Karpas-422 (cell line): Measurements from ENCODE around the gene LRRC71. TPM values are rescaled to one million over a fixed set of nuclear protein-coding genes. Genes with fewer than 3 reads are reported as not detected.

Source experiments
- DNase-seq: peaks from one replicate; pipeline ENCODE4 v3.0.0-alpha.2; 2015
- H2AFZ ChIP-seq: fragments of 200-600 bp; sonication (generic); 2 replicates; pipeline ENCODE4 v1.6.1; 2014; ENCODE audit warnings: antibody characterized with exemption, low read length, mixed read lengths
- H3K27ac ChIP-seq: fragments of 200-600 bp; sonication (generic); 2 replicates; pipeline ENCODE4 v1.5.1; 2014; ENCODE audit warnings: mild to moderate bottlenecking, low read length, moderate library complexity
- H3K27me3 ChIP-seq: fragments of 200-600 bp; sonication (generic); 2 replicates; pipeline ENCODE4 v1.6.1; 2014; ENCODE audit warnings: low read length, mixed read lengths
- H3K36me3 ChIP-seq: fragments of 200-600 bp; sonication (generic); 2 replicates; pipeline ENCODE4 v1.6.1; 2014; ENCODE audit warnings: low read length, mixed read lengths; ENCODE audit not compliant: insufficient read depth
- H3K4me1 ChIP-seq: fragments of 200-600 bp; sonication (generic); 2 replicates; pipeline ENCODE4 v1.6.1; 2014; ENCODE audit warnings: mild to moderate bottlenecking, low read length, mixed read lengths
- H3K4me2 ChIP-seq: fragments of 200-600 bp; sonication (generic); 2 replicates; pipeline ENCODE4 v1.6.1; 2014; ENCODE audit warnings: low read length, low read depth, mild to moderate bottlenecking; ENCODE audit not compliant: poor library complexity, severe bottlenecking
- H3K4me3 ChIP-seq: fragments of 200-600 bp; sonication (generic); 2 replicates; pipeline ENCODE4 v1.5.1; 2014; ENCODE audit warnings: mild to moderate bottlenecking, antibody characterized with exemption, low read length, mixed read lengths
- H3K79me2 ChIP-seq: fragments of 200-600 bp; sonication (generic); 2 replicates; pipeline ENCODE4 v1.6.1; 2014; ENCODE audit warnings: mild to moderate bottlenecking, low read length, mixed read lengths
- H3K9ac ChIP-seq: fragments of 200-600 bp; sonication (generic); 2 replicates; pipeline ENCODE4 v1.6.0; 2014; ENCODE audit warnings: low read length
- H3K9me2 ChIP-seq: fragments of 200-600 bp; sonication (generic), shearing (Covaris generic); replicated peaks from 2 replicates; pipeline ENCODE4 v1.6.0; 2014; ENCODE audit warnings: mild to moderate bottlenecking, low read length, moderate library complexity; ENCODE audit not compliant: insufficient read depth
- H3K9me3 ChIP-seq: fragments of 300-700, 200-600 bp; sonication (generic); 2 replicates; pipeline ENCODE4 v1.6.1; 2014; ENCODE audit warnings: low read length, mixed read lengths
- H4K20me1 ChIP-seq: fragments of 200-600 bp; sonication (generic); 2 replicates; pipeline ENCODE4 v1.6.1; 2014; ENCODE audit warnings: mild to moderate bottlenecking, antibody characterized with exemption, low read length, low read depth; ENCODE audit not compliant: insufficient read depth
- total RNA-seq: library from RNA; depleted of rRNA; stranded (reverse); fragments of >200 nt; shearing (Covaris generic); gene quantifications from 2 replicates; pipeline ENCODE4 v1.2.3, GENCODE V29; 2014; ENCODE audit warnings: low replicate concordance

The LRRC71 gene
- total RNA-seq, 1 experiment from 2014 or later, result not detected

GRCh38 chr1:156912861-156913808 is 7.3 kb upstream of the LRRC71 start:
- H3K4me1 ChIP-seq, result no peaks in the 10 kb centered on the region
- no peak overlapping the region for H3K27ac ChIP-seq
- no peak overlapping the region for H3K4me3 ChIP-seq
- H3K9me3 ChIP-seq, result no peaks in the 10 kb centered on the region
- no peaks in the 10 kb centered on the region for H3K36me3 ChIP-seq
- no peak overlapping the region for H2AFZ ChIP-seq
- no peaks in the 10 kb centered on the region for H4K20me1 ChIP-seq
- no peak overlapping the region for H3K4me2 ChIP-seq
- H3K79me2 ChIP-seq, result no peaks in the 10 kb centered on the region
- H3K9me2 ChIP-seq, result no peaks in the 10 kb centered on the region
- no peak overlapping the region for H3K9ac ChIP-seq
- H3K27me3 ChIP-seq, result no peaks in the 10 kb centered on the region
- DNase-seq, result no peak

GRCh38 chr1:156913809-156914387 is 6.5 kb upstream of the LRRC71 start:
- H3K4me1 ChIP-seq, result no peaks in the 10 kb centered on the region
- no peak overlapping the region for H3K27ac ChIP-seq
- no peak overlapping the region for H3K9ac ChIP-seq
- no peak overlapping the region for H3K4me2 ChIP-seq
- H3K36me3 ChIP-seq, result no peaks in the 10 kb centered on the region
- no peaks in the 10 kb centered on the region for H3K9me2 ChIP-seq
- no peaks in the 10 kb centered on the region for H3K27me3 ChIP-seq
- no peaks in the 10 kb centered on the region for H3K9me3 ChIP-seq
- H4K20me1 ChIP-seq, result no peaks in the 10 kb centered on the region
- H3K4me3 ChIP-seq, result no peak overlapping the region
- no peak for DNase-seq
- H2AFZ ChIP-seq, result no peak overlapping the region
- no peaks in the 10 kb centered on the region for H3K79me2 ChIP-seq

GRCh38 chr1:156914440-156914856 is 6.0 kb upstream of the LRRC71 start:
- Histone ChIP-seq H3K4me3 (no peak overlapping the region), H3K4me1 (no peaks in the 10 kb centered on the region), H3K9me2 (no peaks in the 10 kb centered on the region), H3K9me3 (no peaks in the 10 kb centered on the region), H3K27ac (no peak overlapping the region), H2AFZ (no peak overlapping the region), H3K36me3 (no peaks in the 10 kb centered on the region), H4K20me1 (no peaks in the 10 kb centered on the region), H3K4me2 (no peak overlapping the region), H3K79me2 (no peaks in the 10 kb centered on the region), H3K9ac (no peak overlapping the region), H3K27me3 (no peaks in the 10 kb centered on the region)
- no peak for DNase-seq

GRCh38 chr1:156921053-156921529 is 659 bp downstream of the LRRC71 start:
- H3K79me2 ChIP-seq, result no peaks in the 10 kb centered on the region
- no peaks in the 10 kb centered on the region for H3K9me3 ChIP-seq
- no peak overlapping the region for H3K27ac ChIP-seq
- H2AFZ ChIP-seq, result no peak overlapping the region
- H3K9me2 ChIP-seq, result no peaks in the 10 kb centered on the region
- H3K36me3 ChIP-seq, result no peaks in the 10 kb centered on the region
- no peaks in the 10 kb centered on the region for H3K27me3 ChIP-seq
- no peak overlapping the region for H3K4me3 ChIP-seq
- H3K9ac ChIP-seq, result no peak overlapping the region
- no peak for DNase-seq
- no peaks in the 10 kb centered on the region for H3K4me1 ChIP-seq
- no peaks in the 10 kb centered on the region for H4K20me1 ChIP-seq
- H3K4me2 ChIP-seq, result no peak overlapping the region

GRCh38 chr1:156922986-156923669 is 2.7 kb downstream of the LRRC71 start:
- Histone ChIP-seq H4K20me1 (no peaks in the 10 kb centered on the region), H3K27me3 (no peaks in the 10 kb centered on the region), H2AFZ (no peak overlapping the region), H3K9me3 (no peaks in the 10 kb centered on the region), H3K4me1 (no peaks in the 10 kb centered on the region), H3K36me3 (no peaks in the 10 kb centered on the region), H3K4me2 (no peak overlapping the region), H3K4me3 (no peak overlapping the region), H3K9me2 (no peaks in the 10 kb centered on the region), H3K79me2 (no peaks in the 10 kb centered on the region), H3K9ac (no peak overlapping the region), H3K27ac (no peak overlapping the region)
- no peak for DNase-seq

GRCh38 chr1:156923670-156924477 is 3.4 kb downstream of the LRRC71 start:
- H3K79me2 ChIP-seq, result no peaks in the 10 kb centered on the region
- H3K27me3 ChIP-seq, result no peaks in the 10 kb centered on the region
- no peaks in the 10 kb centered on the region for H4K20me1 ChIP-seq
- no peak overlapping the region for H2AFZ ChIP-seq
- H3K9ac ChIP-seq, result no peak overlapping the region
- H3K4me1 ChIP-seq, result no peaks in the 10 kb centered on the region
- H3K27ac ChIP-seq, result no peak overlapping the region
- no peaks in the 10 kb centered on the region for H3K9me3 ChIP-seq
- no peaks in the 10 kb centered on the region for H3K36me3 ChIP-seq
- H3K4me2 ChIP-seq, result no peak overlapping the region
- DNase-seq, result no peak
- H3K4me3 ChIP-seq, result no peak overlapping the region
- no peaks in the 10 kb centered on the region for H3K9me2 ChIP-seq

- H3K27me3 ChIP-seq, result no peaks in the 10 kb centered on the region
- no peak overlapping the region for H3K27ac ChIP-seq
- H3K79me2 ChIP-seq, result no peaks in the 10 kb centered on the region
- H3K9me2 ChIP-seq, result no peaks in the 10 kb centered on the region
- H2AFZ ChIP-seq, result no peak overlapping the region
- H3K9ac ChIP-seq, result no peak overlapping the region
- H3K9me3 ChIP-seq, result no peaks in the 10 kb centered on the region
- DNase-seq, result no peak
- no peak overlapping the region for H3K4me2 ChIP-seq
- no peaks in the 10 kb centered on the region for H4K20me1 ChIP-seq
- no peaks in the 10 kb centered on the region for H3K4me1 ChIP-seq
- no peak overlapping the region for H3K4me3 ChIP-seq
- no peaks in the 10 kb centered on the region for H3K36me3 ChIP-seq
These were observed 4.2 kb downstream of the LRRC71 start for GRCh38 chr1:156924478-156925153.
